ENCODE results near the gene OR5T3.

OR5T3 gene

DNA sequence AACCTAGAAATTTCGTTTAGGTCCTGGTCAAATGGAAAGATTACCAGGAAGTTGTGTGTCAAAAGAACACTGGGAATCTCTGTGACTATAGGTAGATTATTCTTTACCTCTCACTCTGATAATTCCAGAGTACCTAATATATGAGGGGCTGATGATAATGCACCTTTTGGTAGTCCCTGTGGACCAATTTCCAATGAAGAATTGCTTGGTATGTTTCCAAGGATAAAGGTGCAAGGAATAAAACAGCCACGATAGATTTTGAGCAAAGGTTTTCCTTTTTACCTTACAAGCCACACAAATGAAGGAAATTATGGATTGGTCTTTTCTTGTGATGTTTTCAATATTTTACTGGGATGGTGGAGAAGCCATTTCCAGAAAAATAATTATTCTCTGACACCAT lies 40.1 kb downstream of the OR5T3 start, which contains the start of gene OR8H1:
TSS of gene OR8H1 (minus strand) at position 101 of the 400 bp plus-strand sequence. CDS start 1,192 bp downstream, outside the sequence.
- Histone ChIP-seq H3K9me2 (replicated peaks; ENCODE audit: low read depth, low read length) (no peaks in the 10 kb centered on the region), H3K9me3 (ENCODE audit: insufficient read depth, low read depth, low read length) (no peaks in the 10 kb centered on the region), H4K20me1 (ENCODE audit: insufficient read depth, low read length, poor library complexity, severe bottlenecking) (no peaks in the 10 kb centered on the region), H3K4me2 (ENCODE audit: low read depth, low read length, poor library complexity, severe bottlenecking) (no peak within 1 kb of the TSS), H3K4me1 (ENCODE audit: insufficient read depth, low read length, poor library complexity, severe bottlenecking) (no peaks in the 10 kb centered on the region), H3K79me2 (ENCODE audit: insufficient read depth, low read length) (no peaks in the 10 kb centered on the region), H2AFZ (ENCODE audit: low read length) (no peak within 1 kb of the TSS), H3K9ac (ENCODE audit: low read depth, low read length, poor library complexity, severe bottlenecking) (no peak within 1 kb of the TSS), H3K4me3 (ENCODE audit: low read length, poor library complexity, severe bottlenecking) (no peak within 1 kb of the TSS), H3F3A (ENCODE audit: low read depth) (no peaks in the 10 kb centered on the region), H3K36me3 (ENCODE audit: insufficient read depth, low read length) (no peaks in the 10 kb centered on the region), H3K27me3 (ENCODE audit: insufficient read depth, low read length, poor library complexity, severe bottlenecking) (no peaks in the 10 kb centered on the region)
- TF ChIP-seq EZH2phosphoT487 (IDR thresholded peaks at IDR 0.05; ENCODE audit: borderline replicate concordance) (no peak), CTCF (conservative IDR thresholded peaks at IDR 0.05; ENCODE audit: low read length) (no peak)

DNA sequence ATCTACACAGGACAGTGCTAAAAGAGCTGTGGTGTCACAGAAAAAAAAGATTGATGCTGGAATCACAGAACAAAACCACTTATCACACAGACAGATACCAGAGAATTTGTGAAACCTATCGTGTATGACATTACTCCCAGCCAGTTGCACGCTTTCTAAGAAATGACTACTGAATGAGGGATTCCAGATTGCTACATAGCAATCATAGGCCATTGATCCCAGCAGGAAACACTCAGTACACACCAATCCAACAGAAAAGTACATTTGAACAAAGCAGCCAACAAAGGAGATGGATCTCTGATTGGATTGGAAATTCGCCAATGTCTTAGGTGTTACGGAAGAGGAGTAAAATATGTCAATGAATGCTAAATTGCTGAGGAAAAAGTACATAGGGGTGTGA lies 44.8 kb downstream of the OR5T3 start:
- Histone ChIP-seq H3K9me2 (replicated peaks; ENCODE audit: low read depth, low read length) (no peaks in the 10 kb centered on the region), H3K4me2 (ENCODE audit: low read depth, low read length, poor library complexity, severe bottlenecking) (no peak overlapping the region), H3K79me2 (ENCODE audit: insufficient read depth, low read length) (no peaks in the 10 kb centered on the region), H2AFZ (ENCODE audit: low read length) (no peak overlapping the region), H4K20me1 (ENCODE audit: insufficient read depth, low read length, poor library complexity, severe bottlenecking) (no peaks in the 10 kb centered on the region), H3K27me3 (ENCODE audit: insufficient read depth, low read length, poor library complexity, severe bottlenecking) (no peaks in the 10 kb centered on the region), H3K4me1 (ENCODE audit: insufficient read depth, low read length, poor library complexity, severe bottlenecking) (no peaks in the 10 kb centered on the region), H3K36me3 (ENCODE audit: insufficient read depth, low read length) (no peaks in the 10 kb centered on the region), H3K4me3 (ENCODE audit: low read length, poor library complexity, severe bottlenecking) (no peak overlapping the region), H3K9ac (ENCODE audit: low read depth, low read length, poor library complexity, severe bottlenecking) (no peak overlapping the region), H3F3A (ENCODE audit: low read depth) (no peaks in the 10 kb centered on the region), H3K9me3 (ENCODE audit: insufficient read depth, low read depth, low read length) (no peaks in the 10 kb centered on the region)
- TF ChIP-seq EZH2phosphoT487 (IDR thresholded peaks at IDR 0.05; ENCODE audit: borderline replicate concordance): no peak
- TF ChIP-seq CTCF (conservative IDR thresholded peaks at IDR 0.05; ENCODE audit: low read length): no peak
